CD8-positive, alpha-beta memory T cell (primary cell): Measurements from ENCODE around the gene COQ9. TPM values are rescaled to one million over a fixed set of nuclear protein-coding genes. Genes with fewer than 3 reads are reported as not detected.
A peak's percentile ranks its signal among the peaks of the same experiment; 100 is the strongest.
"Not testable (repeated sequence)": the region's sequence is repeated elsewhere in the genome, so short reads cannot be mapped to it uniquely, and the experiment has no call there.

Experiments used
- CTCF ChIA-PET: fragments of 350-600 bp; sonication (Branson Sonifier 250); formaldehyde crosslinking; loops from one replicate; lab custom pipeline; 2021; ENCODE audit warnings: antibody characterized with exemption; lab: Charles Lee
- POLR2A ChIA-PET: fragments of 350-600 bp; sonication (Branson Sonifier 250); formaldehyde crosslinking; loops from one replicate; lab custom pipeline; 2021; ENCODE audit warnings: antibody characterized with exemption; lab: Charles Lee
- DNase-seq, 5 donors: peaks; one replicate each; pipeline versions ENCODE4 v3.0.0 to v3.0.0-alpha.2; 2020 to 2022; ENCODE audit warnings: mixed read lengths in 1 of 5
- H3K27ac ChIP-seq: one replicate; pipeline ENCODE4 v1.7.0; 2013; ENCODE audit warnings: low read depth, mild to moderate bottlenecking, low read length, moderate library complexity
- H3K27me3 ChIP-seq: 2 replicates; pipeline ENCODE4 v1.7.0; 2013; ENCODE audit warnings: low read length, mild to moderate bottlenecking; ENCODE audit not compliant: insufficient read depth, poor library complexity, severe bottlenecking
- H3K36me3 ChIP-seq: 2 replicates; pipeline ENCODE4 v1.7.0; 2013; ENCODE audit warnings: mild to moderate bottlenecking, low read length, moderate library complexity; ENCODE audit not compliant: insufficient read depth
- H3K4me1 ChIP-seq: 2 replicates; pipeline ENCODE4 v1.7.0; 2013; ENCODE audit warnings: mild to moderate bottlenecking, low read length, moderate library complexity; ENCODE audit not compliant: insufficient read depth
- H3K4me3 ChIP-seq: 2 replicates; pipeline ENCODE4 v1.7.0; 2013; ENCODE audit warnings: mild to moderate bottlenecking, low read length
- H3K9me3 ChIP-seq: 2 replicates; pipeline ENCODE4 v1.7.0; 2013; ENCODE audit warnings: mild to moderate bottlenecking, low read length
- H3K27ac Mint-ChIP-seq, 8 donors: one replicate each; pipeline ENCODE4 v1.8.0; 2020 to 2021; ENCODE audit warnings: mixed read lengths in 8 of 8, mild to moderate bottlenecking in 6 of 8, inconsistent platforms in 3 of 8, moderate library complexity in 3 of 8
- H3K27me3 Mint-ChIP-seq, 2 donors: one replicate each; pipeline ENCODE4 v1.8.0; 2020 to 2021; ENCODE audit warnings: mixed read lengths in 2 of 2, mild to moderate bottlenecking in 1 of 2, moderate library complexity in 1 of 2
- H3K36me3 Mint-ChIP-seq, 3 donors: one replicate each; pipeline ENCODE4 v1.8.0; 2020 to 2021; ENCODE audit warnings: mixed read lengths in 3 of 3, inconsistent platforms in 1 of 3, mild to moderate bottlenecking in 1 of 3
- H3K4me1 Mint-ChIP-seq, 3 donors: one replicate each; pipeline ENCODE4 v1.8.0; 2020 to 2021; ENCODE audit warnings: mixed read lengths in 3 of 3, inconsistent platforms in 1 of 3, mild to moderate bottlenecking in 1 of 3
- H3K4me3 Mint-ChIP-seq, 7 donors: one replicate each; pipeline ENCODE4 v1.8.0; 2020 to 2021; ENCODE audit warnings: mixed read lengths in 7 of 7, mild to moderate bottlenecking in 6 of 7, moderate library complexity in 4 of 7, inconsistent platforms in 2 of 7
- H3K9me3 Mint-ChIP-seq, 5 donors: one replicate each; pipeline ENCODE4 v1.8.0; 2020 to 2022; ENCODE audit warnings: mixed read lengths in 5 of 5, mild to moderate bottlenecking in 3 of 5, moderate library complexity in 2 of 5, inconsistent platforms in 1 of 5
- polyA plus RNA-seq: library from polyadenylated mRNA; unstranded; fragments of 300-500 nt; fragmentation: Illumina TruSeq; gene quantifications from one replicate; pipeline ENCODE4 v1.2.3, GENCODE V29; 2021
- total RNA-seq, 2 experiments: library from RNA; stranded (reverse); gene quantifications; one replicate each; pipeline ENCODE4 v1.2.3, GENCODE V29; 2021

The COQ9 gene
- 10 to 100 TPM; 50.5 to 51.9 TPM for total RNA-seq
- polyA plus RNA-seq: 28.4 TPM

DNA sequence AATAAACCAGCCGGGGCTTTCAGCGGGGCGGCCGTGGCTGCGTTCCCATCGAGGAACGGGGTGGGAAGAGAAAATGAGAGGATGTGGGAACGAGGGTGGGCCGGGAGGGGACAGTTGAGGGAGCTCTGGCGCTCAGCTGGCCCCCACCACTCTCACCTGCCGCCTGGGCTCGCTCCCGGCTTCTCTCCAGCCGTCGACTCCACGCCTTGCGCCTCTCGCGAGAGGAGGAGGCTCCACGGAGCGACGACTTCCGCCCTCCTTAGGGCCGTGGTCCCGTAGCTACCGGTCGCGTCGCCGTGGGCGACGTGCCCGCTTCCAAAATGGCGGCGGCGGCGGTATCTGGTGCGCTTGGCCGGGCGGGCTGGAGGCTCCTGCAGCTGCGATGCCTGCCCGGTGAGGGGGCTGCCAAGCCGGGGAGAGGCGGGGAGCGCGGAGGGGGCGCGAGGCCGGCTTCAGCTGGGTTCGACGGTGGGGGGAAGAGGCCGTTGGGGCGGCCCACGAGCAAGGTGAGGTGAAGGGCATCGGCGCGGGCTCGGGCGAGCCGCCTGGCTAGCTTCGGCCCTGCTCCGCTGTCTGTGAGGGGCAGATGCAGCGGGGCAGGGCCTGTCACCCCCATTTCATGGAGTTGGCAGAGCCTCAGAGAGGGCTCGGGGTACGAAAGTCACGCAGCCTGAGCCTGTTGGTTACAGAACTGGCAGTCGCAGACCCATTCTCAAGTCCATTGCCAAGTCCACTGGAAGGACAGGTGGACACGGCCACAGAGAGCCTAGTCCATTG, at the start of gene COQ9, which contains the start of gene CIAPIN1:
Gene COQ9, plus strand, starts transcription at position 294 of the 777 bp plus-strand sequence. Its CDS starts 27 bp downstream, at position 321.
Gene CIAPIN1, minus strand, starts transcription at position 200 of the 777 bp plus-strand sequence. CDS start 6,457 bp downstream, outside the sequence.
- H3K4me3 Mint-ChIP-seq: peak within 1 kb of the TSS; percentile 88 to 97 (median 90)
- POLR2A ChIA-PET: interaction anchor here (0.8 to 2.6 kb wide), 8 partner anchors 14 to 515 kb away, joined by 3 to 22 read pairs (median 4); partner anchors contain the start of genes DOK4, HERPUD1, KATNB1 and POLR2C
- no peaks in the 10 kb centered on the region for H3K9me3 Mint-ChIP-seq
- H3K4me1 ChIP-seq: peaks cover 26% of the 10 kb centered on the region
- peak within 1 kb of the TSS; percentile 81 to 97 (median 92) for H3K27ac Mint-ChIP-seq
- H3K4me1 Mint-ChIP-seq: peaks cover 28 to 46% (median 37%) of the 10 kb centered on the region in 3 donors
- no peaks in the 10 kb centered on the region for H3K9me3 ChIP-seq
- H3K27ac ChIP-seq: peak within 1 kb of the TSS; percentile 88
- H3K27me3 Mint-ChIP-seq: no peaks in the 10 kb centered on the region
- CTCF ChIA-PET: interaction anchor here (0.8 to 4.3 kb wide), 8 partner anchors 11 to 147 kb away, joined by 3 to 34 read pairs (median 5); partner anchors contain the start of gene POLR2C
- peaks cover 13% of the 10 kb centered on the region for H3K36me3 ChIP-seq
- H3K4me3 ChIP-seq: peak within 1 kb of the TSS; percentile 93
- no peaks in the 10 kb centered on the region for H3K27me3 ChIP-seq
- peak; percentile 88 to 96 (median 90) for DNase-seq
- peaks cover 0 to 28% (median 2%) of the 10 kb centered on the region in 3 donors for H3K36me3 Mint-ChIP-seq

- H3K9me3 Mint-ChIP-seq, H3K36me3 ChIP-seq, H3K4me1 ChIP-seq, H3K4me3 Mint-ChIP-seq, H3K4me1 Mint-ChIP-seq, H3K27ac ChIP-seq, H3K27ac Mint-ChIP-seq, H3K27me3 ChIP-seq, DNase-seq, POLR2A ChIA-PET, H3K4me3 ChIP-seq, H3K9me3 ChIP-seq, H3K36me3 Mint-ChIP-seq, CTCF ChIA-PET: not testable (repeated sequence)
- H3K27me3 Mint-ChIP-seq: peaks cover 19 to 23% of the 10 kb centered on the region in 2 donors
These were observed 49.8 kb upstream of the COQ9 start for GRCh38 chr16:57397493-57397892.

DNA sequence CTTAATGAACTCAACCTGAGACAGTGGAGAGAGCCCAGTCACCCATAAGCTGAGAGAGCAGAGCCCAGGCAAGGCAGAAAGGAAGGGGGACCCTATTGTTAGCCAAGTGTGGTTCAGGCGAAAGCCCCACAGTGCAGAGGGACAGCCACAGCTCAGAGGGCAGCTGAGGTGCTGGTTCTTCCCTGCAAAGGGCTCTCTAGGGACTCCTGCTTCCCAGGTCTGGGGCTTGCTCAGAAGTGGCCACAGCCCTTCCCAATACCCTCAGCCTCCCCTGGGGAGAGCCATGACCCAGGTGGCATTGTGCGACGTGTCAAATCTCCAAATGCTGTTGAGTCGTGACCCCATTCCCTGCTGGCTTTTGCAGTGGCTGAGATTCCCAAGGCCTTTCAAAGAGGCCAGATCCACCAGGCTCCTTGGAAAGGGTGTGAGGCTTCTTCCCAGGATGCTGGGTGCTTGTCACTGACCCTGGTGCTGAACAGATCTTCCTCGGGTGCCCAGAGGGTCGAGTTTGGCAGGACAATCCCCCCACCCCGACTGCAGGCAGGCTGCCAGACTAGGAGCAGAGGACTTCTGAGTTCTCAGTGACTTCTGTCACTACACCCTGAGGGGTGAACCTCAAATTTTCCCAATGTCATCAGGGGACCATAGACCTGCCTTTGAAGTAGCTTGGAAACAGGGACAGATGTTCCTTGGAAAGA, 45.2 kb upstream of the COQ9 start:
- H3K27me3 Mint-ChIP-seq: peaks cover 3 to 4% of the 10 kb centered on the region in 2 donors
- H3K9me3 ChIP-seq: no peaks in the 10 kb centered on the region
- H3K27ac ChIP-seq: no peak overlapping the region
- H3K36me3 Mint-ChIP-seq: no peaks in the 10 kb centered on the region
- ChIA-PET CTCF (interaction anchor here (2.7 kb wide), 1 partner anchor 16 kb away, joined by 16 read pairs; no protein-coding TSS in a partner anchor), POLR2A (interaction anchor here (0.6 kb wide), 1 partner anchor 97 kb away, joined by 3 read pairs; no protein-coding TSS in a partner anchor)
- H3K36me3 ChIP-seq: no peaks in the 10 kb centered on the region
- H3K27me3 ChIP-seq: no peaks in the 10 kb centered on the region
- H3K4me1 ChIP-seq: no peaks in the 10 kb centered on the region
- no peaks in the 10 kb centered on the region for H3K9me3 Mint-ChIP-seq
- no peak overlapping the region for H3K4me3 ChIP-seq
- no peaks in the 10 kb centered on the region for H3K4me1 Mint-ChIP-seq
- H3K27ac Mint-ChIP-seq: no peak overlapping the region
- H3K4me3 Mint-ChIP-seq: no peak overlapping the region
- DNase-seq: peak in 1 of 5 donors; percentile 22

GRCh38 chr16:57403965-57404817, 43.1 kb upstream of the COQ9 start, which contains the start of gene CCL17:
TSS of gene CCL17 (plus strand) at chr16:57404767. CDS start at chr16:57413933, 9,166 bp downstream.
- no peak within 1 kb of the TSS for H3K27ac Mint-ChIP-seq
- Histone ChIP-seq H3K4me1 (no peaks in the 10 kb centered on the region), H3K9me3 (no peaks in the 10 kb centered on the region), H3K4me3 (no peak within 1 kb of the TSS), H3K27me3 (no peaks in the 10 kb centered on the region), H3K27ac (no peak within 1 kb of the TSS), H3K36me3 (no peaks in the 10 kb centered on the region)
- H3K36me3 Mint-ChIP-seq: peaks cover 0 to 2% (median 0%) of the 10 kb centered on the region in 3 donors
- no peaks in the 10 kb centered on the region for H3K4me1 Mint-ChIP-seq
- H3K4me3 Mint-ChIP-seq: no peak within 1 kb of the TSS
- peaks cover 4 to 7% of the 10 kb centered on the region in 2 donors for H3K27me3 Mint-ChIP-seq
- peak in 1 of 5 donors; percentile 13 for DNase-seq
- H3K9me3 Mint-ChIP-seq: no peaks in the 10 kb centered on the region
- POLR2A ChIA-PET: no interaction called here
- CTCF ChIA-PET: interaction anchor here (1.5 kb wide), 1 partner anchor 13 kb away, joined by 5 read pairs; no protein-coding TSS in a partner anchor

DNA sequence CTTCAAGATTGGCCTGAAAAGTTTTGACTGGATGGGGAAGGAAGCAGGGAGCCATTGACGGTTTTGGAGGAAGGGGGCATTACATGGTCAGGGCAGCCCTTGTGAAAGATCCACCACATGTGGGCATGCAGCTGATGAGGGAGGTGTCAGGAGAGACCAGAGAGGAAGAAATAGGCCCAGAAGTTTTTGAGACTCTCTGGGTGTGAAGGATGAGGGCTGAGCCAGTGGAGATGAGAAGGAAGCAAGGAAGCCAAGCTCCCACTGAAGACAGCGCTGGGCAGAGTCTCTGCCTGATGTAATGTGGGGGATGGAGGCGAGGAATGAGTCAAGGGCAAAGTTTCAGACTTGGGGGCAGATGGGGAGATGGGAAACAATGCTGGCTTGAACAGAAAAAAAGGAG, 42.2 kb upstream of the COQ9 start:
- H3K36me3 Mint-ChIP-seq: peaks cover 0 to 2% (median 0%) of the 10 kb centered on the region in 3 donors
- CTCF ChIA-PET: interaction anchor here (1.5 kb wide), 1 partner anchor 12 kb away, joined by 5 read pairs; no protein-coding TSS in a partner anchor

DNA sequence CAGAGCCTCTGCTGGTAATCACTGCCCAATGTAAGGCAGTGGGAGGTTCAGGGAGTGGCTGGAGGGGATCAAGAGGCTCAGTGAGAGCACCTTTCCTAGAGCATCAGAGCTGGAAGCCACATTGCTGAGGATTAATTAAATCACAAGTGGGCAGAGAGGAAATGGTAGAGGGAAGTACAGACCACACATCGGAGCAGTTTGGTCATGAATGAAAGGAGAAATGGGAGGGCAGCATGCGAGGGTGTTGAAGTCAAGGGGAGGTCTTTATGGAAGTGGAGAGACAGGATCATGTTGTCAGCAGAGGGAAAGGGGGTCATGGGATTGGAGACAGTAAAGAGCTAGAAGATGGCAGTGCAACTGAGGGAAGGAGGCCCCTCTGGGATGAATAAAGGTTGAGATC, 40.4 kb upstream of the COQ9 start:
- Mint-ChIP-seq H3K4me1 (no peaks in the 10 kb centered on the region), H3K36me3 (peaks cover 0 to 2% (median 0%) of the 10 kb centered on the region in 3 donors), H3K27me3 (peaks cover 0 to 13% of the 10 kb centered on the region in 2 donors), H3K27ac (no peak overlapping the region), H3K9me3 (no peaks in the 10 kb centered on the region), H3K4me3 (no peak overlapping the region)
- ChIA-PET CTCF (interaction anchor here (1.2 kb wide), 1 partner anchor 10 kb away, joined by 3 read pairs; no protein-coding TSS in a partner anchor), POLR2A (no interaction called here)
- Histone ChIP-seq H3K4me1 (no peaks in the 10 kb centered on the region), H3K36me3 (no peaks in the 10 kb centered on the region), H3K27me3 (no peaks in the 10 kb centered on the region), H3K9me3 (no peaks in the 10 kb centered on the region), H3K4me3 (no peak overlapping the region), H3K27ac (no peak overlapping the region)
- no peak for DNase-seq

More for the DNA sequence above, 42.2 kb upstream of the COQ9 start:
- Histone ChIP-seq H3K27me3 (no peaks in the 10 kb centered on the region), H3K36me3 (no peaks in the 10 kb centered on the region), H3K4me1 (no peaks in the 10 kb centered on the region), H3K4me3 (no peak overlapping the region), H3K9me3 (no peaks in the 10 kb centered on the region), H3K27ac (no peak overlapping the region)
- Mint-ChIP-seq H3K27ac (no peak overlapping the region), H3K9me3 (no peaks in the 10 kb centered on the region), H3K4me1 (no peaks in the 10 kb centered on the region), H3K4me3 (no peak overlapping the region), H3K27me3 (peaks cover 4 to 8% of the 10 kb centered on the region in 2 donors)
- no peak for DNase-seq
- POLR2A ChIA-PET: no interaction called here
